ENCODE data around the gene SH2D3C.

GRCh38 chr9:127780126-127780885 is 1.8 kb upstream of the SH2D3C start:
- no peak for TF ChIP-seq POLR2AphosphoS5 (IDR thresholded peaks at IDR 0.05)
- TF ChIP-seq POLR2A (IDR thresholded peaks at IDR 0.05) = no peak
- no peak for TF ChIP-seq EP300 (IDR thresholded peaks at IDR 0.05; ENCODE audit: low read depth)
- TF ChIP-seq, protein P1, sequence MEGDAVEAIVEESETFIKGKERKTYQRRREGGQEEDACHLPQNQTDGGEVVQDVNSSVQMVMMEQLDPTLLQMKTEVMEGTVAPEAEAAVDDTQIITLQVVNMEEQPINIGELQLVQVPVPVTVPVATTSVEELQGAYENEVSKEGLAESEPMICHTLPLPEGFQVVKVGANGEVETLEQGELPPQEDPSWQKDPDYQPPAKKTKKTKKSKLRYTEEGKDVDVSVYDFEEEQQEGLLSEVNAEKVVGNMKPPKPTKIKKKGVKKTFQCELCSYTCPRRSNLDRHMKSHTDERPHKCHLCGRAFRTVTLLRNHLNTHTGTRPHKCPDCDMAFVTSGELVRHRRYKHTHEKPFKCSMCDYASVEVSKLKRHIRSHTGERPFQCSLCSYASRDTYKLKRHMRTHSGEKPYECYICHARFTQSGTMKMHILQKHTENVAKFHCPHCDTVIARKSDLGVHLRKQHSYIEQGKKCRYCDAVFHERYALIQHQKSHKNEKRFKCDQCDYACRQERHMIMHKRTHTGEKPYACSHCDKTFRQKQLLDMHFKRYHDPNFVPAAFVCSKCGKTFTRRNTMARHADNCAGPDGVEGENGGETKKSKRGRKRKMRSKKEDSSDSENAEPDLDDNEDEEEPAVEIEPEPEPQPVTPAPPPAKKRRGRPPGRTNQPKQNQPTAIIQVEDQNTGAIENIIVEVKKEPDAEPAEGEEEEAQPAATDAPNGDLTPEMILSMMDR (IDR thresholded peaks at IDR 0.05) = no peak

All from transverse colon (tissue), 4 donors.